ENCODE data around the gene SNX13.

- TF ChIP-seq, protein P1, sequence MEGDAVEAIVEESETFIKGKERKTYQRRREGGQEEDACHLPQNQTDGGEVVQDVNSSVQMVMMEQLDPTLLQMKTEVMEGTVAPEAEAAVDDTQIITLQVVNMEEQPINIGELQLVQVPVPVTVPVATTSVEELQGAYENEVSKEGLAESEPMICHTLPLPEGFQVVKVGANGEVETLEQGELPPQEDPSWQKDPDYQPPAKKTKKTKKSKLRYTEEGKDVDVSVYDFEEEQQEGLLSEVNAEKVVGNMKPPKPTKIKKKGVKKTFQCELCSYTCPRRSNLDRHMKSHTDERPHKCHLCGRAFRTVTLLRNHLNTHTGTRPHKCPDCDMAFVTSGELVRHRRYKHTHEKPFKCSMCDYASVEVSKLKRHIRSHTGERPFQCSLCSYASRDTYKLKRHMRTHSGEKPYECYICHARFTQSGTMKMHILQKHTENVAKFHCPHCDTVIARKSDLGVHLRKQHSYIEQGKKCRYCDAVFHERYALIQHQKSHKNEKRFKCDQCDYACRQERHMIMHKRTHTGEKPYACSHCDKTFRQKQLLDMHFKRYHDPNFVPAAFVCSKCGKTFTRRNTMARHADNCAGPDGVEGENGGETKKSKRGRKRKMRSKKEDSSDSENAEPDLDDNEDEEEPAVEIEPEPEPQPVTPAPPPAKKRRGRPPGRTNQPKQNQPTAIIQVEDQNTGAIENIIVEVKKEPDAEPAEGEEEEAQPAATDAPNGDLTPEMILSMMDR (conservative IDR thresholded peaks at IDR 0.05; ENCODE audit: low read depth, low read length) = no peak
- no peak for TF ChIP-seq RAD21 (IDR thresholded peaks at IDR 0.05; ENCODE audit: low read length)
- no peak for TF ChIP-seq SMC3 (IDR thresholded peaks at IDR 0.05; ENCODE audit: low read depth, low read length)
- no peak for TF ChIP-seq RFX5 (IDR thresholded peaks at IDR 0.05; ENCODE audit: low read depth, low read length)
- TF ChIP-seq POLR2A (IDR thresholded peaks at IDR 0.05; ENCODE audit: low read depth, low read length) = no peak
- TF ChIP-seq CEBPB (IDR thresholded peaks at IDR 0.05; ENCODE audit: low read depth, low read length) = no peak
Observed at GRCh38 chr7:17968791-17969715, 28.8 kb upstream of the SNX13 start.
